ENCODE data around the gene TFB2M. TPM values are rescaled to one million over a fixed set of nuclear protein-coding genes. Genes with fewer than 3 reads are reported as not detected.
A peak's percentile ranks its signal among the peaks of the same experiment; 100 is the strongest.

TFB2M gene
- total and polyA plus RNA-seq, 2 of the 13 experiments (the other 11 are each of a cell fraction or from before 2014, with no cell fraction given) = 15.7 to 31.4 TPM

- TF ChIP-seq ZNF337 (CRISPR knock-in tag; IDR thresholded peaks at IDR 0.05; ENCODE audit: borderline replicate concordance, low read depth) (no peak; the same call in 1 of the 2 replicates), ZNF451 (CRISPR knock-in tag; IDR thresholded peaks at IDR 0.05) (peak; percentile 93), ZNF101 (CRISPR knock-in tag; IDR thresholded peaks at IDR 0.05; ENCODE audit: borderline replicate concordance, low read depth) (no peak), PRDM4 (CRISPR knock-in tag; IDR thresholded peaks at IDR 0.05; ENCODE audit: borderline replicate concordance) (no peak), MXD1 (CRISPR knock-in tag; IDR thresholded peaks at IDR 0.05) (peak; percentile 95), CBX2 (IDR thresholded peaks at IDR 0.05; ENCODE audit: low read depth, low read length) (no peak), CBX2 (CRISPR knock-in tag; IDR thresholded peaks at IDR 0.05; ENCODE audit: low read depth) (no peak), ZNF646 (CRISPR knock-in tag; IDR thresholded peaks at IDR 0.05) (no peak), ZNF333 (CRISPR knock-in tag; IDR thresholded peaks at IDR 0.05; ENCODE audit: borderline replicate concordance) (no peak), ZBED4 (CRISPR knock-in tag; IDR thresholded peaks at IDR 0.05; ENCODE audit: borderline replicate concordance) (peak; percentile 52; the same call in 1 of the 2 replicates), PLRG1 (conservative IDR thresholded peaks at IDR 0.05) (no peak), SALL1 (CRISPR knock-in tag; IDR thresholded peaks at IDR 0.05) (peak; percentile 88), ZBTB34 (CRISPR knock-in tag; IDR thresholded peaks at IDR 0.05) (0 out of 2 replicates have a peak, but pooled peaks have one; percentile 23)
These were observed at the start of gene TFB2M, which contains the start of gene CNST (continued) for GRCh38 chr1:246566128-246566812.
